HUDEP-2 (cell line): ENCODE data around the gene POLR1A.

Experiments
- DNase-seq, 76 experiments: peaks; one replicate each; lab custom pipeline; 2025; ENCODE audit not compliant: unreplicated experiment in 76 of 76; lab: John Stamatoyannopoulos, UW

Gene POLR1A

GRCh38 chr2:86066007-86066578 lies 39.6 kb downstream of the POLR1A start:
- no peak for DNase-seq

GRCh38 chr2:86065512-86065911 lies 40.2 kb downstream of the POLR1A start:
- no peak for DNase-seq

- DNase-seq: no peak
Measured at GRCh38 chr2:86064006-86064405, 41.7 kb downstream of the POLR1A start.

- DNase-seq: no peak
Measured at GRCh38 chr2:86062043-86062442, 43.6 kb downstream of the POLR1A start.

GRCh38 chr2:86056590-86057331 lies 48.9 kb downstream of the POLR1A start:
- DNase-seq: no peak

GRCh38 chr2:86055314-86055713 lies 50.4 kb downstream of the POLR1A start:
- DNase-seq: no peak

- no peak for DNase-seq
Measured at GRCh38 chr2:86054535-86055082, 51.1 kb downstream of the POLR1A start.

- no peak for DNase-seq
Measured at GRCh38 chr2:86053166-86053565, 52.5 kb downstream of the POLR1A start.

GRCh38 chr2:86052676-86053075 lies 53.0 kb downstream of the POLR1A start:
- no peak for DNase-seq

GRCh38 chr2:86052265-86052664 lies 53.4 kb downstream of the POLR1A start:
- no peak for DNase-seq

GRCh38 chr2:86050301-86050700 lies 55.4 kb downstream of the POLR1A start:
- no peak for DNase-seq

GRCh38 chr2:86049529-86049928 lies 56.2 kb downstream of the POLR1A start:
- no peak for DNase-seq

- no peak for DNase-seq
Measured at GRCh38 chr2:86048888-86049287, 56.8 kb downstream of the POLR1A start.

- DNase-seq: no peak
Measured at GRCh38 chr2:86048383-86048701, 57.3 kb downstream of the POLR1A start.

- DNase-seq: no peak
Measured at GRCh38 chr2:86047575-86048382, 57.9 kb downstream of the POLR1A start.

- no peak for DNase-seq
Measured at GRCh38 chr2:86045541-86045940, 60.1 kb downstream of the POLR1A start.

- DNase-seq: no peak
Measured at GRCh38 chr2:86044614-86045013, 61.1 kb downstream of the POLR1A start.

GRCh38 chr2:86044045-86044444 lies 61.6 kb downstream of the POLR1A start:
- no peak for DNase-seq

GRCh38 chr2:86042256-86043168 lies 63.2 kb downstream of the POLR1A start:
- no peak for DNase-seq

- no peak for DNase-seq
Measured at GRCh38 chr2:86039963-86040655, 65.6 kb downstream of the POLR1A start.
